ENCODE measurements around the gene SHANK3.
"Not testable (repeated sequence)": the region's sequence is repeated elsewhere in the genome, so short reads cannot be mapped to it uniquely, and the experiment has no call there.

Gene SHANK3

GRCh38 chr22:50656122-50657070 is 16.2 kb upstream of the SHANK3 start:
- 79 to 81% methylated on average over 21 of the region's 23 CpGs for WGBS, 2 experiments (ENCODE audit: insufficient coverage in 2 of 2)
- peaks cover 7% of the 10 kb centered on the region for H3K9me3 ChIP-seq (ENCODE audit: control insufficient read depth, low read length)
- H3K4me3 ChIP-seq (ENCODE audit: extremely low read depth, insufficient read depth, low read length, poor library complexity, severe bottlenecking), result no peak overlapping the region
- H3K36me3 ChIP-seq (ENCODE audit: control insufficient read depth, insufficient read depth, low read length), result no peaks in the 10 kb centered on the region
- peak overlapping the region; percentile 86 for H3K27ac ChIP-seq (ENCODE audit: low read depth, low read length, severe bottlenecking)
- H3K4me1 ChIP-seq (ENCODE audit: control insufficient read depth, insufficient read depth, low read length, poor library complexity, severe bottlenecking), result peaks cover 14% of the 10 kb centered on the region

GRCh38 chr22:50657925-50658324 is 14.7 kb upstream of the SHANK3 start:
- Histone ChIP-seq H3K4me1 (ENCODE audit: control insufficient read depth, insufficient read depth, low read length, poor library complexity, severe bottlenecking) (peaks cover 14% of the 10 kb centered on the region), H3K36me3 (ENCODE audit: control insufficient read depth, insufficient read depth, low read length) (no peaks in the 10 kb centered on the region), H3K4me3 (ENCODE audit: extremely low read depth, insufficient read depth, low read length, poor library complexity, severe bottlenecking) (no peak overlapping the region), H3K9me3 (ENCODE audit: control insufficient read depth, low read length) (peaks cover 7% of the 10 kb centered on the region), H3K27ac (ENCODE audit: low read depth, low read length, severe bottlenecking) (no peak overlapping the region)
- 67 to 94% methylated on average over 1 to 2 of the region's 4 CpGs for WGBS, 2 experiments (ENCODE audit: insufficient coverage in 2 of 2)

GRCh38 chr22:50659711-50660110 is 12.9 kb upstream of the SHANK3 start:
- not testable (repeated sequence) for H3K27ac ChIP-seq (ENCODE audit: low read depth, low read length, severe bottlenecking); H3K36me3 ChIP-seq (ENCODE audit: control insufficient read depth, insufficient read depth, low read length); H3K4me3 ChIP-seq (ENCODE audit: extremely low read depth, insufficient read depth, low read length, poor library complexity, severe bottlenecking); H3K9me3 ChIP-seq (ENCODE audit: control insufficient read depth, low read length)
- peaks cover 14% of the 10 kb centered on the region for H3K4me1 ChIP-seq (ENCODE audit: control insufficient read depth, insufficient read depth, low read length, poor library complexity, severe bottlenecking)
- WGBS, 2 experiments (ENCODE audit: insufficient coverage in 2 of 2), result 90 to 94% methylated on average over 3 of the region's 7 CpGs

- Histone ChIP-seq H3K36me3 (ENCODE audit: control insufficient read depth, insufficient read depth, low read length) (no peaks in the 10 kb centered on the region), H3K9me3 (ENCODE audit: control insufficient read depth, low read length) (no peaks in the 10 kb centered on the region), H3K4me3 (ENCODE audit: extremely low read depth, insufficient read depth, low read length, poor library complexity, severe bottlenecking) (no peak overlapping the region), H3K27ac (ENCODE audit: low read depth, low read length, severe bottlenecking) (no peak overlapping the region), H3K4me1 (ENCODE audit: control insufficient read depth, insufficient read depth, low read length, poor library complexity, severe bottlenecking) (peaks cover 14% of the 10 kb centered on the region)
These were observed 12.3 kb upstream of the SHANK3 start for GRCh38 chr22:50660306-50660705.

GRCh38 chr22:50665212-50665611 is 7.4 kb upstream of the SHANK3 start:
- Histone ChIP-seq H3K36me3 (ENCODE audit: control insufficient read depth, insufficient read depth, low read length) (no peaks in the 10 kb centered on the region), H3K9me3 (ENCODE audit: control insufficient read depth, low read length) (no peaks in the 10 kb centered on the region), H3K4me1 (ENCODE audit: control insufficient read depth, insufficient read depth, low read length, poor library complexity, severe bottlenecking) (no peaks in the 10 kb centered on the region), H3K27ac (ENCODE audit: low read depth, low read length, severe bottlenecking) (no peak overlapping the region), H3K4me3 (ENCODE audit: extremely low read depth, insufficient read depth, low read length, poor library complexity, severe bottlenecking) (no peak overlapping the region)
- WGBS, 2 experiments (ENCODE audit: insufficient coverage in 2 of 2), result 89 to 93% methylated on average over 12 of the region's 12 CpGs

GRCh38 chr22:50665738-50666137 is 6.9 kb upstream of the SHANK3 start:
- no peak overlapping the region for H3K27ac ChIP-seq (ENCODE audit: low read depth, low read length, severe bottlenecking)
- H3K4me1 ChIP-seq (ENCODE audit: control insufficient read depth, insufficient read depth, low read length, poor library complexity, severe bottlenecking), result no peaks in the 10 kb centered on the region
- no peak overlapping the region for H3K4me3 ChIP-seq (ENCODE audit: extremely low read depth, insufficient read depth, low read length, poor library complexity, severe bottlenecking)
- WGBS, 2 experiments (ENCODE audit: insufficient coverage in 2 of 2), result 79 to 91% methylated on average over 1 of the region's 2 CpGs
- H3K36me3 ChIP-seq (ENCODE audit: control insufficient read depth, insufficient read depth, low read length), result no peaks in the 10 kb centered on the region
- H3K9me3 ChIP-seq (ENCODE audit: control insufficient read depth, low read length), result no peaks in the 10 kb centered on the region

GRCh38 chr22:50670513-50670912 is 2.1 kb upstream of the SHANK3 start:
- Histone ChIP-seq H3K27ac (ENCODE audit: low read depth, low read length, severe bottlenecking) (no peak overlapping the region), H3K4me1 (ENCODE audit: control insufficient read depth, insufficient read depth, low read length, poor library complexity, severe bottlenecking) (peaks cover 4% of the 10 kb centered on the region), H3K9me3 (ENCODE audit: control insufficient read depth, low read length) (no peaks in the 10 kb centered on the region), H3K4me3 (ENCODE audit: extremely low read depth, insufficient read depth, low read length, poor library complexity, severe bottlenecking) (no peak overlapping the region), H3K36me3 (ENCODE audit: control insufficient read depth, insufficient read depth, low read length) (no peaks in the 10 kb centered on the region)
- 67 to 83% methylated on average over 4 of the region's 4 CpGs for WGBS, 2 experiments (ENCODE audit: insufficient coverage in 2 of 2)

GRCh38 chr22:50670914-50671538 is 1.6 kb upstream of the SHANK3 start:
- H3K9me3 ChIP-seq (ENCODE audit: control insufficient read depth, low read length), result no peaks in the 10 kb centered on the region
- WGBS, 2 experiments (ENCODE audit: insufficient coverage in 2 of 2), result 72 to 79% methylated on average over 10 of the region's 10 CpGs
- H3K4me3 ChIP-seq (ENCODE audit: extremely low read depth, insufficient read depth, low read length, poor library complexity, severe bottlenecking), result no peak overlapping the region
- no peak overlapping the region for H3K27ac ChIP-seq (ENCODE audit: low read depth, low read length, severe bottlenecking)
- H3K36me3 ChIP-seq (ENCODE audit: control insufficient read depth, insufficient read depth, low read length), result no peaks in the 10 kb centered on the region
- peaks cover 4% of the 10 kb centered on the region for H3K4me1 ChIP-seq (ENCODE audit: control insufficient read depth, insufficient read depth, low read length, poor library complexity, severe bottlenecking)

- H3K9me3 ChIP-seq (ENCODE audit: control insufficient read depth, low read length), result no peaks in the 10 kb centered on the region
- peaks cover under 1% of the 10 kb centered on the region for H3K36me3 ChIP-seq (ENCODE audit: control insufficient read depth, insufficient read depth, low read length)
- WGBS, 2 experiments (ENCODE audit: insufficient coverage in 2 of 2), result 86 to 90% methylated on average over 7 to 9 of the region's 11 CpGs
- H3K27ac ChIP-seq (ENCODE audit: low read depth, low read length, severe bottlenecking), result peak overlapping the region; percentile 57
- peaks cover 4% of the 10 kb centered on the region for H3K4me1 ChIP-seq (ENCODE audit: control insufficient read depth, insufficient read depth, low read length, poor library complexity, severe bottlenecking)
- no peak overlapping the region for H3K4me3 ChIP-seq (ENCODE audit: extremely low read depth, insufficient read depth, low read length, poor library complexity, severe bottlenecking)
These were observed 982 bp upstream of the SHANK3 start for GRCh38 chr22:50671641-50672040.

- Histone ChIP-seq H3K36me3 (ENCODE audit: control insufficient read depth, insufficient read depth, low read length) (peaks cover 5% of the 10 kb centered on the region), H3K27ac (ENCODE audit: low read depth, low read length, severe bottlenecking) (peak overlapping the region; percentile 57), H3K4me3 (ENCODE audit: extremely low read depth, insufficient read depth, low read length, poor library complexity, severe bottlenecking) (no peak overlapping the region), H3K9me3 (ENCODE audit: control insufficient read depth, low read length) (no peaks in the 10 kb centered on the region), H3K4me1 (ENCODE audit: control insufficient read depth, insufficient read depth, low read length, poor library complexity, severe bottlenecking) (peaks cover 4% of the 10 kb centered on the region)
- 93 to 94% methylated on average over 8 of the region's 8 CpGs for WGBS, 2 experiments (ENCODE audit: insufficient coverage in 2 of 2)
These were observed 582 bp upstream of the SHANK3 start for GRCh38 chr22:50672041-50672440.

All from mesodermal cell (in vitro differentiated cells).